Upper lobe of left lung (tissue), 4 donors: Measurements from ENCODE around the gene SNAPC1.

ENCODE experiments used
- CTCF ChIP-seq, 6 experiments: fragments of 450-650 bp in 4 of 6; fragments of 200-600 bp in 2 of 6; sonication (generic) in 2 of 6; IDR thresholded peaks; one replicate each; pipeline ENCODE4 v1.5.1; 2016 to 2019; ENCODE audit warnings: antibody characterized with exemption in 6 of 6
- EP300 ChIP-seq, 4 donors: sonication (generic); formaldehyde crosslinking; IDR thresholded peaks; one replicate each; pipeline ENCODE4 v1.5.1; 2017; ENCODE audit warnings: antibody characterized with exemption in 4 of 4, control low read depth in 2 of 4
- POLR2A ChIP-seq, 4 donors: fragments of 450-650 bp; IDR thresholded peaks; one replicate each; pipeline ENCODE4 v1.5.1; 2016 to 2017; ENCODE audit warnings: antibody characterized with exemption in 4 of 4, mild to moderate bottlenecking in 2 of 4
- POLR2AphosphoS5 ChIP-seq, 2 donors: sonication (generic); formaldehyde crosslinking; IDR thresholded peaks; one replicate each; pipeline ENCODE4 v1.5.1; 2017; ENCODE audit warnings: antibody characterized with exemption in 2 of 2

GRCh38 chr14:61713724-61714437 lies 48.3 kb upstream of the SNAPC1 start:
- no peak for TF ChIP-seq CTCF (IDR thresholded peaks at IDR 0.05)
- TF ChIP-seq POLR2A (IDR thresholded peaks at IDR 0.05): no peak
- no peak for TF ChIP-seq EP300 (IDR thresholded peaks at IDR 0.05)
- no peak for TF ChIP-seq POLR2AphosphoS5 (IDR thresholded peaks at IDR 0.05)
